NCI-H1436 (cell line): ENCODE data around the gene GGA3.
"Not testable (repeated sequence)": the region's sequence is repeated elsewhere in the genome, so short reads cannot be mapped to it uniquely, and the experiment has no call there.

ENCODE experiments used
- DNase-seq: peaks from one replicate; lab custom pipeline; 2025; lab: John Stamatoyannopoulos, UW

GGA3 gene

GRCh38 chr17:75261336-75262111 is at the start of gene GGA3, which contains the start of gene MRPS7:
GGA3 (minus strand) TSS chr17:75261606; CDS start chr17:75261587, 19 bp downstream.
MRPS7 (plus strand) TSS chr17:75261879; CDS start chr17:75261901, 22 bp downstream.
- peak; percentile 97 for DNase-seq

DNA sequence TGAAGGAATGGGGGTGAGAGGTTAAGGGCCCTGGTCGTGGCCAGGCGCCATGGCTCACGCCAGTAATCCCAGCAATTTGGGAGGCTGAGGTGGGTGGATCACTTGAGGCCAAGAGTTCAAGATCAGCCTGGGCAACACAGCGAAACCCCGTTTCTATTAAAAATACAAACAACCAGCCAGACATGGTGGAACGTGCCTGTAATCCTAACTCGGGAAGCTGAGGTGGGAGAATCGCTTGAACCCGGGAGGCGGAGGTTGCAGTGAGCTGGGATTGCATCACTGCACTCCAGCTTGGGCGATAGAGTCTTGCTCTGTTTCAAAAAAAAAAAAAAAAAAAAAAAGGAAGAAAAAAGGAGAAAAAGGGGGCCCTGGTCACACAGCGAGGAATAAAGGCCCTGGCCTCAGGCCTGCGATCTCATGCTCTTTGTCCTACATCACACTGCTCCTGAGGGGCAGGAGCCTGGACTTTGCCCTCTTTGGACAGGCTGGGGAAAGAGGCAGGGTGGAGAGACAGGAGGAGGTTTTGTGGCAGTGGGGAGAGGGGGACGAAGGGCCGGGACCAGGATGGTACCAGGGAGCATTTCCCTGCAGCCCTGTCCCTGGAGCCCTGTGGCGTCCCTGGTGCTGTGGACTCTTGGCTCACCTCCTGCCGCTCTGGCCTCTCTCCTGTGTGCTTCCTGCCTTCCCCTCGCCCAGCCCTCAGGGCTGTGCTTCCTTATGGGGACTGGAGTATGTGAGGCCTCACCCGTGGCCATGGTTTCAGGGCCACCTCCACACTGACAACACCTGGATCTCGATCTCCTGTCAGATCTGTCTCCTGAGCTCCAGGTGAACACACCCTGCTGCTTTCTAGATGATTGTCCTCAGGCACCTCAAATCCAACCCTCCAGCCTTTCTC is 47.6 kb upstream of the GGA3 start:
- DNase-seq = no peak

- no peak for DNase-seq
These were observed 46.7 kb upstream of the GGA3 start for GRCh38 chr17:75307957-75308731.

DNA sequence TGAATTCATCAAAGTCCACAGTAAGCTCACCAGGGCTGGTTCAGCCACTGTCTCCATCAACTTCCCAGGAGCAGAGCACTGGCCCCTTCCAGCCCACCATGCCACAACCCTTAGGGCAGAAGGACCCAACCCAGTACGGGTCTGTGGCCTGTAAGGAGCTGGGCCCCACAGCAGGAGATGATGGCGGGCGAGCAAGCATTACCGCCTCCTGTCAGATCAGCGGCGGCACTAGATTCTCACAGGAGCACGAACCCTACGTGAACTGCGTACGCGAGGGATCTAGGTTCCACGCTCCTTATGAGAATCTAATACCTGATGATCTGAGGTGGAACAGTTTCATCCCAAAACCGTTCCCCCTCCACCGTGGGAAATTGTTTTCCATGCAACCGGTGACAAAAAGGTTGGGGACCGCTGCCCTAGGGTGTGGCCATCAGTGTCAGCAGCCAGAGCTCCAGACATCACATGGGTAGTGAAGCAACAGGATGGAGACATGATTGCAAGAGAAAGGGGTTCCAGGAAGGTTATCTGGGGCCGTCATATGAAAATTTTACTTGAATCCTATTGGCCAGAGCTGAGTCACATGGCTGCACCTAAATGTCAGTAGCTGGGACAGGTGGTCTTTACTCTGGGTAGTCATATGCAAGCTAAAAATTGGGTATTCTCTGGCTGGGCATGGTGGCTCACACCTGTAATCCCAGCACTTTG is 40.2 kb upstream of the GGA3 start:
- no peak for DNase-seq

GRCh38 chr17:75301049-75301448 is 39.6 kb upstream of the GGA3 start:
- DNase-seq = no peak

GRCh38 chr17:75300280-75300679 is 38.9 kb upstream of the GGA3 start:
- DNase-seq = no peak

DNA sequence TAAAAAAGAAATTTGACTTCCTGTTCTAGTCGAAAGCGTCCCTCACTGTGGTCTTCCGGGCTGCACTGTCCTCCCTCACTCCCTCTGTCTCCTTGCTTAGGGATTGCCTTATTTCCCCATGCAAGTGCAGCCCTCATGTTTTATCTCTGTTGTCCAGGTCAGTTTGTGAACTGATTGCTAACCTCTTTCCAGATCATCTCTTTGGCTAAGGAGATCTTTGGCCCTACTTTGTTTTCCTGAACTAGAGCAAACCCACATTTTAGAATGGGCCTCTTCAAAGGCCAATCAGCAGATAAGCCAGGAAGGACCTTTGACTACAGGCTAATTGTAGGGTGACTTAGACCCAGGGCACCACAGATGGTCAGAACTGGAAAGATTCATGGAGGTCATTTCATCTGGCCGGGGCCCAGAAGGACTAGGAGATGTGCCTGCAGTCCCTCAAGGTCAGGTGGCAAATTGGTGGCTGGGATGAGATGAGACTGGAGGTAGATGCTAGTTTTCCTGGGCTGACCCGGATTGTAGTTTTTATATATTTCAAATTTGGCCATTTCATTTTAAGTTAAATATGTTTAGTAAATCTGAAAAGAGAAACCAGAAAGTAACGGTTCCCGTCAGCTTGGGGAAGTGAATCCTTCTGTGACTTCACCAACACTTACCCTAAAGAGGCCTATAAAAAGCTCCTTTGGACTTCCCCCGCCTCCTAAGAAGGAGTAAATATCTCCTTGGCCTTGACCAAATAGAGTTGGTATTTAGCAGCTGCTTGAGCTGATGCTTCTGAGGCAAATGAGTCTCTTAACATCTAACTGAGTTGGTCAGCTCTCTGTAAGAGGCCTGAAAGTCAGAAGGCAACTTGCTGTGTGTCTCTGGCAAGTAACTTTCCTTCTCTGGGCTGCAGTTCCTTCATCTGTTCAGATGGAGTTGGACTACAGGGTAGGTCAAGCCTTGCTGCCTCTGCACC is 34.1 kb upstream of the GGA3 start:
- DNase-seq = no peak

GRCh38 chr17:75292810-75293448 is 31.5 kb upstream of the GGA3 start:
- DNase-seq = not testable (repeated sequence)

GRCh38 chr17:75289832-75290337 is 28.5 kb upstream of the GGA3 start:
- DNase-seq = no peak

DNA sequence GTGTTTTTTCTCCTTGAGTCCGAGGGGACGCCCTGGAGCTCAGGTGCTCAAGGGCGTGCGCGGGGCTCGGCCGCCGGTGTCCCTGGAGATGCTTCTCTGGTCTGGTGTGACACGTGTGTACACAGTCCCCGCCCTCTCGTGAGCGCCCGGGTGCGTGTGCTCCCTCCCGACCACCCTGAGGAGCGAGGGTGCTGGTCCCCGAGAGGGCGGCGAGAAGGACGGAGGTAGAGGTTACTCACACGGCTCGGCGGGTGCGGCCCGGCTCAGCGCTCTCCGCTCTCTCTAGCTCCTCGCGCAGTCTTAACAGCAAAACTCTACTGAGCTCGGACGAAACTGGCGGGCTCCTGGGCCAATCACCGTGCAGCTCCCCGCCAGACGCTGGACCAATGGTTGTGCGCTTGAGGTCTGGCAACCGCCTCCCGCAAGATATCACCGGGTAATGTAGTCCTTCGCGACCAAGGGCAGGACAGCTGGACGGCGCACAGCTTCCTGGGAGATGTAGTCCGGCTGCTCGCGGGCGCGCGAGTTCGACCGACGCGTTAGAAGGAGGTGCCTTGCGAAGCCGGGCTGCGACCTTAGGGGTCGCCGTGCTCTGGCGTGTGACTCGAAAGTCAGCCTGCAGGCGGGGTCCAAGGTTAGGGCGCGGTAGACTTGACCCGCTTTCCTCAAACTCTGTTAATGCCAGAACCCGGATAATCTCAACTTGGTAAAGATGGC is 27.9 kb upstream of the GGA3 start, which contains the start of gene SLC25A19:
TSS of gene SLC25A19 (minus strand) at position 319 of the 717 bp plus-strand sequence. CDS start 2,669 bp downstream, outside the sequence.
- DNase-seq = peak; percentile 99

GRCh38 chr17:75288770-75289114 is 27.3 kb upstream of the GGA3 start:
- peak; percentile 72 for DNase-seq

GRCh38 chr17:75288359-75288758 is 27.0 kb upstream of the GGA3 start:
- no peak for DNase-seq

GRCh38 chr17:75287221-75287620 is 25.8 kb upstream of the GGA3 start:
- DNase-seq = no peak

GRCh38 chr17:75285123-75285522 is 23.7 kb upstream of the GGA3 start:
- no peak for DNase-seq

GRCh38 chr17:75280189-75280588 is 18.8 kb upstream of the GGA3 start:
- DNase-seq = not testable (repeated sequence)

GRCh38 chr17:75277664-75278071 is 16.3 kb upstream of the GGA3 start:
- no peak for DNase-seq

DNA sequence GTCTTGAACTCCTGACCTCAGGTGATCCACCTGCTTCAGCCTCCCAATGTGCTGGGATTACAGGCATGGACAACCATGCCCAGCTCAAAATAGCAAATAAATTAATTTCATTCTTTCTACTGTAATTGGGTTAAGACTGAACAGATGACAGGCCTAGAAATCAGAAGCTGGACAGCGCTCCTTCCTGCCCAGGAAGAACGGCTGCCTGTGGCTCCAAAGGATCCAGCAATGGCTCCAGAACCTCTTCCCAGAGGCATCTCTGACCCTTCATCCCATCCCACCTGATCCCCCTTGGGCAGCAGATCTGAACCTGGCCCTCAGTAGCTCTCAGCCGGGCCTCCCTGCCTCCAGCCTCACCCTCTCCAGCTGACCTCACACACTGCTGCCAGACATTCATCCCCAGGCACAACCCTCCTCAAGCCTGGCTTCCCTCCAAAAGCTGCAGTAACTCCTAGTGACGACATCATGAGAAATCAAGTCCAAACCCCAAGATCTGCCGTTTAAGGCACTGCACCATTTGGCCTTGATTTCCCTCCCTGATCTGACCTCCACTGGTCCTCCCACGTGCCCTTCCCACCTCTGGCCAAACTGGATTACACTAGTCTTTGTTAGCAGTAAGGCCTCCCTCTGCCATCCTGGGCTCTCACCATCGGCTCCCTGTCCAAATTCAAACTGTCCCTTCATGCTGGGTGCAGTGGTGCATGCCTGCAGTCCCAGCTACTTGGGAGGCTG is 12.7 kb upstream of the GGA3 start:
- DNase-seq = no peak

DNA sequence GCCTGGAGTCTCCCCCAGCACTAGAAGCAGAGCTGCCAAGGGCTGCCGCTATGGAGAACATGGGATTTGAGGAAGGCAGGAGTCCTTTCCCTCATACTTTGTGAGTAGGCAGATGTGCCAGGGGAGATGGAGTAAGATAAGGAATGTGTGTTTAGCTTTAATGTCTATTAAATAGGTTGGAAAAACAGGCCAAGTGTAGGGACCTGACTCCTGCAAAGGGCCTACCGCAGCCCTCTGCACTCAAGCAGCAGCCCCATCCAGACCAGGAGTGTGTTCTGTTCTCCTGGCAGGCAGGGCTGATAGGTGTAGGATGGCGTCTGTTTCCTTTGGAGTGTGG is 11.4 kb upstream of the GGA3 start:
- DNase-seq = no peak
